ENCODE data around the gene IDNK. TPM values are rescaled to one million over a fixed set of nuclear protein-coding genes. Genes with fewer than 3 reads are reported as not detected.

The IDNK gene
- total RNA-seq (2021; ENCODE audit: unreplicated experiment) (3.3 TPM), Bru-seq, nascent RNA (percentile 67 among the genes with signal in this experiment), BruChase-seq, experiment 1, labeled RNA remaining after a 6-hour chase (percentile 50 among the genes with signal in this experiment), BruChase-seq, experiment 2, labeled RNA remaining after a 2-hour chase (percentile 46 among the genes with signal in this experiment)
- 2.4 and 3.0 TPM in 2 replicates for polyA plus RNA-seq (2012)
- long read RNA-seq, partial matches to known transcripts = 0 of 10 reads
- long read RNA-seq, other reads (novel, unspliced or antisense) = 6 of 10 reads

DNA sequence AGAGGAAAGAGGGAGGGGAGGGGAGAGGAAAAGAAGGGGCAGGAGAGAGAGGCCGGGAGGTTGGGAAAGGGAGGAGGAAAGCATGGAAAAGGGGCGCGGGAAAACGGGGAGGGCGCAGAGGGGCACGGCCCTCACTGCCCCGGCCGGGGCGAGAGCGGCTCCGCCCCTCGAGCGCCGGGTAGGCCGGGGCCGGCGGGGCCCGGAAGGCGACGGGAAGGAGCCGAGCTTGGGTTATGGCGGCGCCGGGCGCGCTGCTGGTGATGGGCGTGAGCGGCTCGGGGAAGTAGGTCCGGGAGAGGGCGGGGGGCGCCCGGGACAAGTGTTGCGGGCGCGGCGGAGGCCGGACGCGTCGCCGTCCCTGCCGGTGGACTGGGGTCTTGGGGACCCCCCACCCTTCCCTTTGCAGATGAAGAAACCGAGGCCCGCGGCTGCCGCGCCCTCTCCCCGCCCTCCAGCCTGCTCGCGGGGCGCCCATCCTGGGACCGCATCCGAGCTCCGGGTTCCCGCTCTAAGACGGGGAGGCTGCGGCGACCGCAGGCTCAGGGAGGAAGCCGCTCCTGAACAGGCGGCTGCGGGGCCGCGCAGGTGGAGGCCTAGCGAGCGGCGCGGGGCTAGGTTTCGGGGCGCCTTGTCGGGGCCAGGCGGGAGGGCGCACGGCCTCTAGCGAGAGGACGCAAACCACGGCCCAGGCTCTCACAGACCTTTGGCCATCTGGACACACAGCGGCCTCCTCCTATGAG is at the start of gene IDNK:
TSS of gene IDNK (plus strand) at position 205 of the 740 bp plus-strand sequence. CDS start at position 234, 29 bp downstream.
- peak within 1 kb of the TSS; percentile 82 for H3K27ac ChIP-seq (ENCODE audit: low read depth, low read length)

More for the DNA sequence above, at the start of gene IDNK:
- Histone ChIP-seq H3K79me2 (ENCODE audit: insufficient read depth, low read length) (no peaks in the 10 kb centered on the region), H3K27me3 (ENCODE audit: insufficient read depth, low read length) (no peaks in the 10 kb centered on the region), H3K9me3 (ENCODE audit: control insufficient read depth in 1 of 2, insufficient read depth in 1 of 2, low read depth in 1 of 2, low read length in 2 of 2) (no peaks in the 10 kb centered on the region), H3K4me1 (ENCODE audit: control insufficient read depth in 1 of 2, insufficient read depth in 2 of 2, low read length in 2 of 2) (peaks cover 3 to 24% of the 10 kb centered on the region in 2 experiments; a peak in 3 of 4 replicates), H2AFZ (ENCODE audit: low read depth, low read length, poor library complexity, severe bottlenecking) (peak within 1 kb of the TSS; percentile 44), H3K4me3 (replicated peaks in 1 of 2; ENCODE audit: low read depth in 1 of 2, low read length in 2 of 2) (peak within 1 kb of the TSS; percentile 63 to 76), H3K36me3 (ENCODE audit: control insufficient read depth in 1 of 2, insufficient read depth in 2 of 2, low read length in 2 of 2) (0 out of 4 replicates have a peak, but pooled peaks cover 0 to 2% of the 10 kb centered on the region in 2 experiments), H3K4me2 (ENCODE audit: low read length) (peak within 1 kb of the TSS; percentile 81), H3K9ac (ENCODE audit: low read length) (peak within 1 kb of the TSS; percentile 78), H3K9me2 (ENCODE audit: insufficient read depth) (no peaks in the 10 kb centered on the region), H4K20me1 (ENCODE audit: insufficient read depth) (no peaks in the 10 kb centered on the region)
- intact Hi-C loops (cut with micrococcal nuclease) = loop anchor here (5.0 to 10.0 kb wide), 3 partner anchors 192 to 289 kb away; partner anchors contain the start of gene GKAP1
- peak; percentile 70 for TF ChIP-seq YY1 (IDR thresholded peaks at IDR 0.05; ENCODE audit: extremely low read depth, insufficient replicate concordance, low read depth, low read length)
- no peak; the same call in none of the 2 replicates for TF ChIP-seq ELF1 (IDR thresholded peaks at IDR 0.05; ENCODE audit: borderline replicate concordance, low read depth)
- TF ChIP-seq EGR1 (IDR thresholded peaks at IDR 0.05; ENCODE audit: low read depth) = no peak
- TF ChIP-seq, protein P1, sequence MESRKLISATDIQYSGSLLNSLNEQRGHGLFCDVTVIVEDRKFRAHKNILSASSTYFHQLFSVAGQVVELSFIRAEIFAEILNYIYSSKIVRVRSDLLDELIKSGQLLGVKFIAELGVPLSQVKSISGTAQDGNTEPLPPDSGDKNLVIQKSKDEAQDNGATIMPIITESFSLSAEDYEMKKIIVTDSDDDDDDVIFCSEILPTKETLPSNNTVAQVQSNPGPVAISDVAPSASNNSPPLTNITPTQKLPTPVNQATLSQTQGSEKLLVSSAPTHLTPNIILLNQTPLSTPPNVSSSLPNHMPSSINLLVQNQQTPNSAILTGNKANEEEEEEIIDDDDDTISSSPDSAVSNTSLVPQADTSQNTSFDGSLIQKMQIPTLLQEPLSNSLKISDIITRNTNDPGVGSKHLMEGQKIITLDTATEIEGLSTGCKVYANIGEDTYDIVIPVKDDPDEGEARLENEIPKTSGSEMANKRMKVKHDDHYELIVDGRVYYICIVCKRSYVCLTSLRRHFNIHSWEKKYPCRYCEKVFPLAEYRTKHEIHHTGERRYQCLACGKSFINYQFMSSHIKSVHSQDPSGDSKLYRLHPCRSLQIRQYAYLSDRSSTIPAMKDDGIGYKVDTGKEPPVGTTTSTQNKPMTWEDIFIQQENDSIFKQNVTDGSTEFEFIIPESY (IDR thresholded peaks at IDR 0.05; ENCODE audit: extremely low read depth, insufficient replicate concordance, low read length) = no peak
- peak; percentile 94 for TF ChIP-seq ZFX (IDR thresholded peaks at IDR 0.05)
- no peak for TF ChIP-seq ZNF274 (IDR thresholded peaks at IDR 0.05; ENCODE audit: low read depth, low read length)
- peak; percentile 34 for TF ChIP-seq POLR2A (IDR thresholded peaks at IDR 0.05; ENCODE audit: borderline replicate concordance, extremely low read depth, insufficient read depth, insufficient read length)
- peak; percentile 74 for TF ChIP-seq POLR2AphosphoS5 (IDR thresholded peaks at IDR 0.05; ENCODE audit: low read depth, low read length)
- TF ChIP-seq, protein P2, sequence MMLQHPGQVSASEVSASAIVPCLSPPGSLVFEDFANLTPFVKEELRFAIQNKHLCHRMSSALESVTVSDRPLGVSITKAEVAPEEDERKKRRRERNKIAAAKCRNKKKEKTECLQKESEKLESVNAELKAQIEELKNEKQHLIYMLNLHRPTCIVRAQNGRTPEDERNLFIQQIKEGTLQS (IDR thresholded peaks at IDR 0.05) = no peak
- RAD21 ChIA-PET (ENCODE audit: low non-redundant PET in 1 of 2, low total read pairs in 2 of 2, uncharacterized antibody in 2 of 2, unreplicated experiment in 2 of 2) = no interaction called here
- ATAC-seq = peak; percentile 85
- peak; percentile 10 for DNase-seq (ENCODE audit: low read depth, low spot score)
- POLR2A ChIA-PET = interaction anchor here (1.3 kb wide), 1 partner anchor 289 kb away, joined by 3 read pairs; no protein-coding TSS in a partner anchor
- CTCF ChIA-PET = interaction anchor here (1.0 to 1.7 kb wide), 4 partner anchors 26 to 289 kb away, joined by 3 to 5 read pairs (median 3); no protein-coding TSS in a partner anchor
- BruUV-seq (replicated peaks) = no TSS peak

Measured in HCT116 (cell line).